Muscle layer of colon (tissue), 2 donors: ENCODE measurements around the gene KLHDC9.

Experiments used
- H3K27ac ChIP-seq: one replicate; pipeline ENCODE4 v1.7.0; 2013; ENCODE audit warnings: low read depth, mild to moderate bottlenecking, low read length, moderate library complexity
- H3K27me3 ChIP-seq, 2 donors: one replicate each; pipeline ENCODE4 v1.7.0; 2013; ENCODE audit warnings: low read length in 2 of 2, mild to moderate bottlenecking in 2 of 2; ENCODE audit not compliant: insufficient read depth in 2 of 2, control insufficient read depth in 1 of 2
- H3K36me3 ChIP-seq: one replicate; pipeline ENCODE4 v1.7.0; 2013; ENCODE audit warnings: mild to moderate bottlenecking, low read length; ENCODE audit not compliant: insufficient read depth
- H3K4me1 ChIP-seq: one replicate; pipeline ENCODE4 v1.7.0; 2013; ENCODE audit warnings: mild to moderate bottlenecking, low read length; ENCODE audit not compliant: insufficient read depth
- H3K4me3 ChIP-seq, 2 donors: one replicate each; pipeline ENCODE4 v1.7.0; 2013; ENCODE audit warnings: low read length in 2 of 2, low read depth in 1 of 2, mild to moderate bottlenecking in 1 of 2, moderate library complexity in 1 of 2
- H3K9ac ChIP-seq: one replicate; pipeline ENCODE4 v1.7.0; 2013; ENCODE audit warnings: low read length
- H3K9me3 ChIP-seq: one replicate; pipeline ENCODE4 v1.7.0; 2013; ENCODE audit warnings: mild to moderate bottlenecking, low read length
- donor health status: abdominal sarcoma.
- donor health status: Adenocarcinoma of cecum.

KLHDC9 gene

GRCh38 chr1:161139766-161140165 is 41.6 kb downstream of the KLHDC9 start:
- no peak overlapping the region for H3K9ac ChIP-seq
- no peak overlapping the region for H3K27ac ChIP-seq
- H3K9me3 ChIP-seq = no peaks in the 10 kb centered on the region
- H3K27me3 ChIP-seq = no peaks in the 10 kb centered on the region
- H3K36me3 ChIP-seq = no peaks in the 10 kb centered on the region
- no peaks in the 10 kb centered on the region for H3K4me1 ChIP-seq
- H3K4me3 ChIP-seq = no peak overlapping the region

DNA sequence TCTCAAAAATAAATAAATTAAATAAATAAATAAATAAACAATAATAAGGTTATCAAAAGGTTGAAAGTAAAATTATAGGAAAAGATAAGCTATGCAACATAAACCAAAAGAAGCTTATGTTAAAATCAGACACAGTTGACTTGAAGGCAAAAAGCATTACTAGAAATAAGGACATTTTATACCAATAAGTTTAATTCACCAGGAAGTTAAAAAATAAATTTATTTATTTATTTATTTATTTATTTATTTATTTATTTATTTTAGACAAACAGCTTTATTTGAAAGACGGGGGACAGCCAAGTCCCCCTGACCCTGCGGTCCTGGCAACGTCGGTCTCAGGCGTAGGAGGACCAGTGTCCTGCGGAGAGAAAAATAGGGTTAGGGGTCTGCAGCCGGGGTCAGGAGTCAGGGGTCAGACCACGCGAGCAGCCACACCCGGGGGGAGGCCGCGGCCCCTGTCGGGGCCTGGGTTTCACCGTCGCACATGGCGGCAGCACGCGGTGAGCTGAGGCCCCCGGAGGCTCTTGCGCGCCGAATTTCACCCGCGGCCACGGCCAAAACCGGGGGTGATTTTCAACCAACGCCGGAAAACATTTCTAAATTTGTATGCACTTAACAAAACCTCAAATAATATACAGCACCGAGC is 42.7 kb downstream of the KLHDC9 start:
- Histone ChIP-seq H3K27ac (no peak overlapping the region), H3K36me3 (no peaks in the 10 kb centered on the region), H3K9ac (no peak overlapping the region), H3K4me3 (no peak overlapping the region), H3K4me1 (no peaks in the 10 kb centered on the region), H3K9me3 (no peaks in the 10 kb centered on the region), H3K27me3 (no peaks in the 10 kb centered on the region)

DNA sequence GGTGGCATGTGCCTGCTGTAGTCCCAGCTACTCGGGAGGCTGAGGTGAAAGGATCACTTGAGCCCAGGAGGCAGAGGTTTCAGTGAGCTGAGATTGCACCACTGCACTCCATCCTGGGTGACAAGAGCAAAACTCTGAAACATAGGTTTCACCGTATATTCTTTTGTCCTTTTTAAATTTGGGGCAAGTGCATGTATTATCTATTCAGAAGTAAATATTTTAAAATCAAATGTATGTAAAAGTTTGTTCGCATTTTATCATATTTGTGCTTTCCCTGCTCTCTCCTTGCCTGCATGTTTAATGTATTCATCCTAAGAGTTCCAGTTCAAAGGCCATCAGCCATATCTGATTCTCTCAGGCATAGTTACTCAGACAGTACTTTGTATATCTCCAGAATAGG is 47.7 kb downstream of the KLHDC9 start:
- H3K9ac ChIP-seq = no peak overlapping the region
- no peaks in the 10 kb centered on the region for H3K9me3 ChIP-seq
- H3K4me3 ChIP-seq = no peak overlapping the region
- H3K27me3 ChIP-seq = no peaks in the 10 kb centered on the region
- H3K4me1 ChIP-seq = no peaks in the 10 kb centered on the region
- no peak overlapping the region for H3K27ac ChIP-seq
- no peaks in the 10 kb centered on the region for H3K36me3 ChIP-seq
